ENCODE results near the gene CIAO3. TPM values are rescaled to one million over a fixed set of nuclear protein-coding genes. Genes with fewer than 3 reads are reported as not detected.

The CIAO3 gene
- total and polyA plus RNA-seq, 4 experiments from 2014 or later = 10.8 to 58.2 (median 42.1) TPM

GRCh38 chr16:787321-787966 is 46.6 kb upstream of the CIAO3 start:
- intact Hi-C loops (cut with micrococcal nuclease) = loop anchor here (5.0 kb wide), 1 partner anchor 140 kb away; the partner anchor contains the start of gene WDR90
- Histone ChIP-seq H3K27ac (ENCODE audit: low read depth, low read length) (peak overlapping the region; percentile 73), H3K36me3 (ENCODE audit: insufficient read depth, low read length) (peaks cover 6% of the 10 kb centered on the region), H3K27me3 (ENCODE audit: insufficient read depth, low read length) (no peaks in the 10 kb centered on the region), H3K4me3 (ENCODE audit: low read length in 2 of 2) (peak overlapping the region; percentile 17 to 83), H3K4me1 (ENCODE audit: insufficient read depth, low read length) (peaks cover 21% of the 10 kb centered on the region), H3K9me3 (ENCODE audit: control insufficient read depth in 1 of 2, low read length in 2 of 2) (no peaks in the 10 kb centered on the region)
- H3K4me3 Mint-ChIP-seq = peak overlapping the region; percentile 82 to 91 (median 85)
- peaks cover 2 to 30% (median 8%) of the 10 kb centered on the region in 4 donors for H3K4me1 Mint-ChIP-seq
- POLR2A ChIA-PET (ENCODE audit: partially characterized antibody) = interaction anchor here (0.8 to 3.0 kb wide), 10 partner anchors 14 to 151 kb away, joined by 3 to 15 read pairs (median 4); partner anchors contain the start of genes ANTKMT, CCDC78, HAGHL and METTL26
- H3K27ac Mint-ChIP-seq = peak overlapping the region in 6 of 7 donors; percentile 41 to 80 (median 67)
- no peak for DNase-seq
- CTCF ChIA-PET (ENCODE audit: partially characterized antibody) = interaction anchor here (1.5 to 6.7 kb wide), 2 partner anchors 72 to 75 kb away, joined by 4 to 84 read pairs; partner anchors contain the start of gene METRN
- no peaks in the 10 kb centered on the region for H3K9me3 Mint-ChIP-seq
- peaks cover 8 to 10% of the 10 kb centered on the region in 2 donors for H3K36me3 Mint-ChIP-seq
- H3K27me3 Mint-ChIP-seq = no peaks in the 10 kb centered on the region

DNA sequence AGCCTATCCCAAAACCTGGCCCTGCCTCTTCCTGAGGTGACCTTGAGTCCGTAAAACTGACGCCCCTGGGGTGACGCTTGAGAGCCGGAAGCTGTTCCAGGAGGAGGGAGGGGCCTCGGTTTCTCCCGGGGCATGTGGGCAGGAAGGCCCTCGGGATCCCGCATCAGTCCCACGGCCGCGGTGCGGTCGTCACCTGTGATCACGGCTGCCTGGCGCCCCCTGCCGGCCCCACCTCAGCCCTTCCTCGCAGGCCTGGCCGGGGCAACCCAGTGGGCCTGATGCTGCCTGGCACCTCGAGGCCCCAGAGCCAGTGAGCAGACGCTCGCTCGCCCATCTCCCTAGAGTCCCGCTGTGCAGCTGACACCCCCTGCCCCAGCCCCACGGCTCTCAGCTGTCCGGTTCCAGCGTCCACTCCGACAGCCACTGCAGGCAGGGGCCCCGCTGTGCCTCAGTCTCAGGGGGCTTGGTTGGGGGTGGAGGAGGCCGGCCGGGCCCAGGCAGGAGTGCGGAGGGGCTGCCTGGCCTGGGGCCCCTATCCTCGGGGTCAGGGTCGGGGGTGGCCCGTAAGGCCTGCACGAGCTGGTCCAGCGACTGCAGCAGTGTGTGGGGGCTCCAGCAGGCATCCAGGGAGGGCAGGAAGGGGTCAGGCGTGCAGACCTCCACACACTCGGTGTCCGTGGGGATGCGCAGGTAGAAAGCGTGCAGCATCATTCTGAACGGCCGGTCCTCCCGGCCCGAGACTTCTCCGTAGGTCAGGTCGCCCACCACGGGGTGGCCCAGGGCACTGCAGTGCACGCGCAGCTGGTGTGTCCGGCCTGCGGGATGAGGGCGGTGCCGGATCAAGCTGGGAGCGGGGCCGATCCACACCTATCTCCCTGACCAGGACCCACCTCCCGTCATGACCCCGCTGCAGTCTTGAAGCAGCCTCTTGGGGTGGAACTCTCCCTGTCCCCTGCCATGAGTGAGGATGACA is 45.1 kb upstream of the CIAO3 start:
- H3K36me3 Mint-ChIP-seq = peaks cover 3 to 4% of the 10 kb centered on the region in 2 donors

DNA sequence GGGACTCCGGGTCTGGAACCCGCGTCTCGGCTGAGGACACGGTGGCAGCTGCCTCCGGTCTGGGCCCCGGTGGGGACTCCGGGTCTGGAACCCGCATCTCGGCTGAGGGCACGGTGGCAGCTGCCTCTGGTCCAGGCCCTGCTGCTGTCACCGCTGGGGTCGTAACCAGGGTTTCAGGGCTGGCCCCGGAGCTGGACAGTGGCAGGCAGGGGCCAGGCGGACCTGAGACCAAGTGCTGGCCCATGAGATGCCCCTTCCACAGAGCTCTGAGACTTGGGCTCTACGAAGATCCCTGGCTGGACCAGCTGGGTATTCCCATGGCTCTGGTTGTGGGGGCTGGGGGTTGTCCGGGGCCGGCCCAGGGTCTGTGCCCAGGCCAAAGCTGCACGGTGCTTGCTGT is 43.6 kb upstream of the CIAO3 start:
- no peaks in the 10 kb centered on the region for H3K9me3 Mint-ChIP-seq
- CTCF ChIA-PET (ENCODE audit: partially characterized antibody) = interaction anchor here (0.7 to 6.7 kb wide), 9 partner anchors 14 to 319 kb away, joined by 3 to 84 read pairs (median 4); partner anchors contain the start of genes ANTKMT and METRN
- H3K27me3 Mint-ChIP-seq = peaks cover 4% of the 10 kb centered on the region in 2 donors
- no peaks in the 10 kb centered on the region for H3K9me3 ChIP-seq (ENCODE audit: control insufficient read depth in 1 of 2, low read length in 2 of 2)
- no peak for DNase-seq
- H3K4me3 ChIP-seq (ENCODE audit: low read length in 2 of 2) = no peak overlapping the region
- peaks cover 2 to 24% (median 5%) of the 10 kb centered on the region in 4 donors for H3K4me1 Mint-ChIP-seq
- H3K36me3 Mint-ChIP-seq = peaks cover 3 to 4% of the 10 kb centered on the region in 2 donors
- H3K4me1 ChIP-seq (ENCODE audit: insufficient read depth, low read length) = peaks cover 21% of the 10 kb centered on the region
- H3K36me3 ChIP-seq (ENCODE audit: insufficient read depth, low read length) = peaks cover 6% of the 10 kb centered on the region
- POLR2A ChIA-PET (ENCODE audit: partially characterized antibody) = interaction anchor here (0.6 to 3.1 kb wide), 6 partner anchors 34 to 89 kb away, joined by 3 to 15 read pairs (median 4); partner anchors contain the start of gene METRN
- intact Hi-C loops (cut with micrococcal nuclease) = no loop called here
- peak overlapping the region in 1 of 7 donors; percentile 78 for H3K27ac Mint-ChIP-seq
- peak overlapping the region in 1 of 8 donors; percentile 49 for H3K4me3 Mint-ChIP-seq
- H3K27ac ChIP-seq (ENCODE audit: low read depth, low read length) = no peak overlapping the region
- no peaks in the 10 kb centered on the region for H3K27me3 ChIP-seq (ENCODE audit: insufficient read depth, low read length)

More for the DNA sequence above, 45.1 kb upstream of the CIAO3 start:
- Mint-ChIP-seq H3K9me3 (no peaks in the 10 kb centered on the region), H3K27ac (peak overlapping the region in 1 of 7 donors; percentile 82), H3K27me3 (no peaks in the 10 kb centered on the region), H3K4me1 (peaks cover 2 to 24% (median 5%) of the 10 kb centered on the region in 4 donors), H3K4me3 (peak overlapping the region; percentile 39 to 70 (median 60))
- intact Hi-C loops (cut with micrococcal nuclease) = loop anchor here (1.0 to 5.0 kb wide), 2 partner anchors 75 to 139 kb away; partner anchors contain the start of gene WDR90
- H3K27me3 ChIP-seq (ENCODE audit: insufficient read depth, low read length) = no peaks in the 10 kb centered on the region
- CTCF ChIA-PET (ENCODE audit: partially characterized antibody) = interaction anchor here (0.9 to 6.7 kb wide), 8 partner anchors 9 to 90 kb away, joined by 3 to 84 read pairs (median 4); partner anchors contain the start of gene METRN
- H3K27ac ChIP-seq (ENCODE audit: low read depth, low read length) = no peak overlapping the region
- POLR2A ChIA-PET (ENCODE audit: partially characterized antibody) = interaction anchor here (0.8 to 3.1 kb wide), 6 partner anchors 45 to 90 kb away, joined by 3 to 15 read pairs (median 4); partner anchors contain the start of genes ANTKMT, CIAO3 and METRN
- H3K36me3 ChIP-seq (ENCODE audit: insufficient read depth, low read length) = peaks cover 6% of the 10 kb centered on the region
- no peaks in the 10 kb centered on the region for H3K9me3 ChIP-seq (ENCODE audit: control insufficient read depth in 1 of 2, low read length in 2 of 2)
- H3K4me1 ChIP-seq (ENCODE audit: insufficient read depth, low read length) = peaks cover 21% of the 10 kb centered on the region
- DNase-seq = peak; percentile 61 to 73 (median 68)
- no peak overlapping the region for H3K4me3 ChIP-seq (ENCODE audit: low read length in 2 of 2)

GRCh38 chr16:783404-784161 is 42.8 kb upstream of the CIAO3 start:
- Histone ChIP-seq H3K36me3 (ENCODE audit: insufficient read depth, low read length) (peaks cover 6% of the 10 kb centered on the region), H3K27ac (ENCODE audit: low read depth, low read length) (no peak overlapping the region), H3K27me3 (ENCODE audit: insufficient read depth, low read length) (no peaks in the 10 kb centered on the region), H3K9me3 (ENCODE audit: control insufficient read depth in 1 of 2, low read length in 2 of 2) (no peaks in the 10 kb centered on the region), H3K4me1 (ENCODE audit: insufficient read depth, low read length) (peaks cover 15% of the 10 kb centered on the region), H3K4me3 (ENCODE audit: low read length in 2 of 2) (no peak overlapping the region)
- no peak for DNase-seq
- peaks cover 4% of the 10 kb centered on the region in 2 donors for H3K27me3 Mint-ChIP-seq
- H3K4me1 Mint-ChIP-seq = peaks cover 2 to 24% (median 5%) of the 10 kb centered on the region in 4 donors
- ChIA-PET POLR2A (ENCODE audit: partially characterized antibody) (interaction anchor here (0.6 to 3.1 kb wide), 3 partner anchors 35 to 69 kb away, joined by 3 to 15 read pairs (median 3); partner anchors contain the start of gene METRN), CTCF (ENCODE audit: partially characterized antibody) (interaction anchor here (0.9 to 6.7 kb wide), 2 partner anchors 59 to 71 kb away, joined by 4 to 84 read pairs; partner anchors contain the start of gene METRN)
- H3K9me3 Mint-ChIP-seq = no peaks in the 10 kb centered on the region
- H3K36me3 Mint-ChIP-seq = peaks cover 3 to 4% of the 10 kb centered on the region in 2 donors
- H3K27ac Mint-ChIP-seq = no peak overlapping the region
- H3K4me3 Mint-ChIP-seq = no peak overlapping the region
- intact Hi-C loops (cut with micrococcal nuclease) = no loop called here

DNA sequence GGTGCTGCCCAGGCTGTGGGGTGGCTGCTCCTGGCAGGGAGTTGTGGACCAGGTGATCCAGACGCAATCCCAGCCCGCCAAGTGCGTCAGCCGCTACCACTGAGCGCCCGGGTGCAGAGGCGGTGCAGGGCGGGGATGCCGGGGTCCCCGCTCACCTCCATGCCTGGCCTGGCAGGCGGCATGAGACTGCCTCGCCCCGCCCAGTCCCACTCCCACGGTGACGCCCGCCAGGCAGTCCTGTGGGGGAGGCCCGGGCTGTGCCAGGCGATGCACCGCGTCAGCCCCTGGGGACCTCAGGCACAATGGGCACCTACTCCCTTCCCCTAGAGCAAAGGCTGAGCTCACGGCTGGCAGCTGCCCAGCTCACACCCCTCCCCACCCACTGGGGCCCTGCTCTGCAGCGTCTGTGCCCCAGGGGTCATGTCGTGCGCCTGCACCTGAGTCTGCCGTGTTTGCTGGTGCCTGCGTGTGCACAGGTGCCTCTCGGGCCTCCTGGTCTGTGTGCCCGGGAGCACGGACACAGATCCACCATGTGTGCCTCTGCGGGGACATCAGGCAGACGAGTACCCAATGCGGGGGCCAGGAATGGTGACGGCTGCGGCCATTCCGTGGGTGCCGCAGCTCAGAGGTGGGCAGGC is 42.1 kb upstream of the CIAO3 start:
- peaks cover 4% of the 10 kb centered on the region in 2 donors for H3K27me3 Mint-ChIP-seq
- peaks cover 3 to 4% of the 10 kb centered on the region in 2 donors for H3K36me3 Mint-ChIP-seq
- H3K27ac ChIP-seq (ENCODE audit: low read depth, low read length) = no peak overlapping the region
- H3K4me3 Mint-ChIP-seq = no peak overlapping the region
- intact Hi-C loops (cut with micrococcal nuclease) = no loop called here
- no peaks in the 10 kb centered on the region for H3K9me3 Mint-ChIP-seq
- H3K4me1 ChIP-seq (ENCODE audit: insufficient read depth, low read length) = peaks cover 15% of the 10 kb centered on the region
- no peaks in the 10 kb centered on the region for H3K9me3 ChIP-seq (ENCODE audit: control insufficient read depth in 1 of 2, low read length in 2 of 2)
- DNase-seq = no peak
- H3K27ac Mint-ChIP-seq = no peak overlapping the region
- no peaks in the 10 kb centered on the region for H3K27me3 ChIP-seq (ENCODE audit: insufficient read depth, low read length)
- POLR2A ChIA-PET (ENCODE audit: partially characterized antibody) = interaction anchor here (3.1 kb wide), 1 partner anchor 68 kb away, joined by 15 read pairs; the partner anchor contains the start of gene METRN
- peaks cover 2 to 24% (median 5%) of the 10 kb centered on the region in 4 donors for H3K4me1 Mint-ChIP-seq
- H3K4me3 ChIP-seq (ENCODE audit: low read length in 2 of 2) = no peak overlapping the region
- peaks cover 6% of the 10 kb centered on the region for H3K36me3 ChIP-seq (ENCODE audit: insufficient read depth, low read length)
- CTCF ChIA-PET (ENCODE audit: partially characterized antibody) = interaction anchor here (6.7 kb wide), 1 partner anchor 71 kb away, joined by 84 read pairs; the partner anchor contains the start of gene METRN

DNA sequence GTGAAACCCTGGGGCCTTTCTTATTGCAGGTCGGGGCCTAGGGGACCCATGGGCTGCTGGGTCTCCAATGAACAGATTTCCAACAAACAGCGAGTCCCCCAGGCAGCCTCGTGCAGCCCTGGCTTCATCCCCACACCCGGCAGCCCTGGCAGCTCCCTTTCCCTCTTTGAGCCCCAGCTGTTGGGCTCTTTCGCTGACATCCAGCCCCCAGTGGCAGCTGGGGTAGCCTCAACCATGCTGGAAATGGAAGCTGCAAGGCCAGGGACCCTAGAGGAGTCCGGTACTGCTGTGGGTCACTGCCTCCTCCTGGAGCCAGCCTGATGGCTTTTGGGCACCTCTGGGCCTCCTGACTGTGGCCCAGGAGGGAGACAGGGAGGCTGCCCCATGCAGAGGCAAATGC is 41.5 kb upstream of the CIAO3 start:
- Mint-ChIP-seq H3K4me3 (no peak overlapping the region), H3K27me3 (peaks cover 4 to 8% of the 10 kb centered on the region in 2 donors), H3K9me3 (no peaks in the 10 kb centered on the region), H3K36me3 (peaks cover 3 to 4% of the 10 kb centered on the region in 2 donors), H3K27ac (no peak overlapping the region), H3K4me1 (peaks cover 0 to 19% (median 5%) of the 10 kb centered on the region in 4 donors)
- ChIA-PET CTCF (ENCODE audit: partially characterized antibody) (interaction anchor here (6.7 kb wide), 1 partner anchor 70 kb away, joined by 84 read pairs; the partner anchor contains the start of gene METRN), POLR2A (ENCODE audit: partially characterized antibody) (no interaction called here)
- H3K36me3 ChIP-seq (ENCODE audit: insufficient read depth, low read length) = peaks cover 6% of the 10 kb centered on the region
- H3K4me3 ChIP-seq (ENCODE audit: low read length in 2 of 2) = no peak overlapping the region
- no peak overlapping the region for H3K27ac ChIP-seq (ENCODE audit: low read depth, low read length)
- no peaks in the 10 kb centered on the region for H3K9me3 ChIP-seq (ENCODE audit: control insufficient read depth in 1 of 2, low read length in 2 of 2)
- H3K27me3 ChIP-seq (ENCODE audit: insufficient read depth, low read length) = no peaks in the 10 kb centered on the region
- DNase-seq = no peak
- intact Hi-C loops (cut with micrococcal nuclease) = no loop called here
- peaks cover 10% of the 10 kb centered on the region for H3K4me1 ChIP-seq (ENCODE audit: insufficient read depth, low read length)

All from CD4-positive, alpha-beta memory T cell (primary cell).